PC-9 (cell line): ENCODE measurements around the gene VWA3B. TPM values are rescaled to one million over a fixed set of nuclear protein-coding genes. Genes with fewer than 3 reads are reported as not detected.

Experiments
- BruUV-seq: library from RNA; stranded (reverse); fragments of 400-500 nt; replicated peaks from 2 replicates; lab custom pipeline; 2021; lab: Mats Ljungman, UMichigan
- CTCF ChIA-PET: fragments of 300-600 bp; sonication (Branson Sonifier 250); formaldehyde crosslinking; loops from one replicate; lab custom pipeline; 2022; ENCODE audit warnings: antibody characterized with exemption; lab: Charles Lee
- POLR2A ChIA-PET: fragments of 300-600 bp; sonication (Branson Sonifier 250); formaldehyde crosslinking; loops from one replicate; lab custom pipeline; 2022; ENCODE audit warnings: antibody characterized with exemption; ENCODE audit not compliant: unreplicated experiment; lab: Charles Lee
- DNase-seq, 2 experiments: peaks; one replicate each; pipeline versions ENCODE4 v3.0.0 to v3.0.0-alpha.2; 2015 to 2022; ENCODE audit warnings: mixed read lengths in 1 of 2
- H2AFZ ChIP-seq: fragments of 200-600 bp; sonication (generic); 2 replicates; pipeline ENCODE4 v1.8.1; 2017; ENCODE audit warnings: antibody characterized with exemption
- H3F3A ChIP-seq: fragments of 200-600 bp; sonication (generic); 2 replicates; pipeline ENCODE4 v1.8.1; 2017; ENCODE audit warnings: antibody characterized with exemption, mild to moderate bottlenecking, low read depth; ENCODE audit not compliant: insufficient read depth
- H3K27ac ChIP-seq: fragments of 200-600 bp; sonication (generic); 2 replicates; pipeline ENCODE4 v1.6.1; 2016; ENCODE audit warnings: mixed run types
- H3K27me3 ChIP-seq: fragments of 200-600 bp; sonication (generic); 2 replicates; pipeline ENCODE4 v1.6.1; 2016; ENCODE audit warnings: low read depth, mixed run types; ENCODE audit not compliant: insufficient read depth
- H3K36me3 ChIP-seq: fragments of 200-600 bp; sonication (generic); 2 replicates; pipeline ENCODE4 v1.6.1; 2016; ENCODE audit warnings: low read depth, mixed run types
- H3K4me1 ChIP-seq: fragments of 200-600 bp; sonication (generic); replicated peaks from 2 replicates; pipeline ENCODE4 v1.6.1; 2016; ENCODE audit warnings: mixed run types; ENCODE audit not compliant: insufficient read depth
- H3K4me2 ChIP-seq: fragments of 200-600 bp; sonication (generic); 2 replicates; pipeline ENCODE4 v1.6.1; 2017; ENCODE audit warnings: mixed run types
- H3K4me3 ChIP-seq: fragments of 200-600 bp; sonication (generic); 2 replicates; pipeline ENCODE4 v1.6.1; 2016; ENCODE audit warnings: mixed run types
- H3K79me2 ChIP-seq: fragments of 200-600 bp; sonication (generic); 2 replicates; pipeline ENCODE4 v1.6.1; 2017; ENCODE audit warnings: low read depth, mixed run types
- H3K9me2 ChIP-seq: fragments of 200-600 bp; sonication (generic); 2 replicates; pipeline ENCODE4 v1.8.1; 2017; ENCODE audit warnings: mild to moderate bottlenecking; ENCODE audit not compliant: insufficient read depth
- H3K9me3 ChIP-seq: fragments of 200-600 bp; sonication (generic); 2 replicates; pipeline ENCODE4 v1.8.1; 2016; ENCODE audit warnings: low read depth; ENCODE audit not compliant: insufficient read depth
- H4K20me1 ChIP-seq: fragments of 200-600 bp; sonication (generic); 2 replicates; pipeline ENCODE4 v1.8.1; 2017; ENCODE audit not compliant: insufficient read depth
- CTCF ChIP-seq: fragments of 200-600 bp; sonication (generic); conservative IDR thresholded peaks from 2 replicates; pipeline ENCODE4 v1.6.1; 2017; ENCODE audit warnings: mixed run types, antibody characterized with exemption, mild to moderate bottlenecking, moderate library complexity
- EZH2 ChIP-seq: fragments of 200-600 bp; sonication (generic); IDR thresholded peaks from 2 replicates; pipeline ENCODE4 v1.8.0; 2017; ENCODE audit warnings: antibody characterized with exemption, low read depth
- intact Hi-C: fragments of 100-400 bp; cut with micrococcal nuclease; formaldehyde crosslinking; loops from one replicate; pipeline ENCODE4 v1.10.0; 2022; ENCODE audit not compliant: unreplicated experiment
- total RNA-seq: library from RNA; stranded (reverse); gene quantifications from 2 replicates; pipeline ENCODE4 v1.2.3, GENCODE V29; 2021

Gene VWA3B
- total RNA-seq, 1 experiment from 2014 or later = not detected

- intact Hi-C loops = no loop called here
These were observed 35.6 kb downstream of the VWA3B start for GRCh38 chr2:98122524-98122923.

GRCh38 chr2:98123286-98123685 lies 36.3 kb downstream of the VWA3B start:
- Histone ChIP-seq H3F3A (no peaks in the 10 kb centered on the region), H2AFZ (no peak overlapping the region), H3K36me3 (no peaks in the 10 kb centered on the region), H4K20me1 (no peaks in the 10 kb centered on the region), H3K9me3 (no peaks in the 10 kb centered on the region), H3K27me3 (peaks cover 44% of the 10 kb centered on the region), H3K9me2 (no peaks in the 10 kb centered on the region), H3K4me2 (no peak overlapping the region), H3K27ac (no peak overlapping the region), H3K79me2 (no peaks in the 10 kb centered on the region), H3K4me3 (no peak overlapping the region), H3K4me1 (no peaks in the 10 kb centered on the region)
- ChIA-PET CTCF (no interaction called here), POLR2A (no interaction called here)
- no peak for DNase-seq
- no TSS peak for BruUV-seq
- TF ChIP-seq CTCF = no peak
- no peak for TF ChIP-seq EZH2
- intact Hi-C loops = no loop called here

More at GRCh38 chr2:98122524-98122923, 35.6 kb downstream of the VWA3B start:
- Histone ChIP-seq H3K9me3 (no peaks in the 10 kb centered on the region), H3K27ac (no peak overlapping the region), H3K79me2 (no peaks in the 10 kb centered on the region), H4K20me1 (no peaks in the 10 kb centered on the region), H3F3A (no peaks in the 10 kb centered on the region), H3K4me1 (no peaks in the 10 kb centered on the region), H3K9me2 (no peaks in the 10 kb centered on the region), H3K4me2 (no peak overlapping the region), H3K36me3 (no peaks in the 10 kb centered on the region), H3K4me3 (no peak overlapping the region), H3K27me3 (peaks cover 37% of the 10 kb centered on the region), H2AFZ (no peak overlapping the region)
- CTCF ChIA-PET = no interaction called here
- POLR2A ChIA-PET = no interaction called here
- BruUV-seq = no TSS peak
- no peak for DNase-seq
- no peak for TF ChIP-seq EZH2
- no peak for TF ChIP-seq CTCF

GRCh38 chr2:98126061-98126460 lies 39.1 kb downstream of the VWA3B start:
- Histone ChIP-seq H3K9me3 (no peaks in the 10 kb centered on the region), H4K20me1 (no peaks in the 10 kb centered on the region), H3K27me3 (peaks cover 70% of the 10 kb centered on the region), H3F3A (no peaks in the 10 kb centered on the region), H3K4me3 (no peak overlapping the region), H3K79me2 (no peaks in the 10 kb centered on the region), H2AFZ (no peak overlapping the region), H3K9me2 (no peaks in the 10 kb centered on the region), H3K36me3 (no peaks in the 10 kb centered on the region), H3K4me1 (no peaks in the 10 kb centered on the region), H3K4me2 (no peak overlapping the region), H3K27ac (no peak overlapping the region)
- ChIA-PET POLR2A (no interaction called here), CTCF (no interaction called here)
- no TSS peak for BruUV-seq
- DNase-seq = no peak
- intact Hi-C loops = no loop called here
- no peak for TF ChIP-seq EZH2
- no peak for TF ChIP-seq CTCF
